IMR-90 (cell line): Measurements from ENCODE around the gene NOS1AP. TPM values are rescaled to one million over a fixed set of nuclear protein-coding genes. Genes with fewer than 3 reads are reported as not detected.
A peak's percentile ranks its signal among the peaks of the same experiment; 100 is the strongest.

Source experiments
- ATAC-seq: fragments of 200-7000 bp; cut with Tn5 transposase; 2 replicates; pipeline ENCODE4 v1.9.1; 2020; ENCODE audit warnings: low read depth, mild to moderate bottlenecking, moderate library complexity
- BruUV-seq: library from RNA; stranded (reverse); fragments of 400-500 nt; replicated peaks from 2 replicates; lab custom pipeline; 2021; lab: Mats Ljungman, UMichigan
- CTCF ChIA-PET: fragments of 300-600 bp; formaldehyde crosslinking; extraction: SDS; loops from one replicate; lab custom pipeline; 2021; ENCODE audit warnings: antibody characterized with exemption; lab: Yijun Ruan, JAX
- POLR2A ChIA-PET: fragments of 300-600 bp; sonication (Branson Sonifier 250); formaldehyde crosslinking; loops from one replicate; lab custom pipeline; 2022; ENCODE audit warnings: antibody characterized with exemption; ENCODE audit not compliant: unreplicated experiment; lab: Charles Lee
- DNase-seq: peaks from one replicate; pipeline ENCODE4 v3.0.0; 2013
- H2AFZ ChIP-seq: replicated peaks from 2 replicates; pipeline ENCODE3; 2013; ENCODE audit warnings: low read length, mild to moderate bottlenecking; ENCODE audit not compliant: poor library complexity
- H2AK5ac ChIP-seq: 2 replicates; pipeline ENCODE4 v1.6.1; 2013; ENCODE audit warnings: low read depth, low read length, inconsistent platforms
- H2AK9ac ChIP-seq: replicated peaks from 2 replicates; pipeline ENCODE3; 2013; ENCODE audit warnings: mild to moderate bottlenecking, low read depth, low read length, moderate library complexity; ENCODE audit not compliant: poor library complexity
- H2BK120ac ChIP-seq: 2 replicates; pipeline ENCODE4 v1.6.1; 2013; ENCODE audit warnings: low read depth, low read length, inconsistent platforms
- H2BK15ac ChIP-seq: 3 replicates; pipeline ENCODE4 v1.6.1; 2013; ENCODE audit warnings: low read depth, low read length, inconsistent platforms
- H2BK20ac ChIP-seq: 2 replicates; pipeline ENCODE4 v1.6.1; 2013; ENCODE audit warnings: low read depth, mild to moderate bottlenecking, inconsistent platforms, low read length, moderate library complexity
- H2BK5ac ChIP-seq: 2 replicates; pipeline ENCODE4 v1.6.1; 2013; ENCODE audit warnings: mild to moderate bottlenecking, low read depth, low read length, inconsistent platforms; ENCODE audit not compliant: poor library complexity, severe bottlenecking
- H3K14ac ChIP-seq: replicated peaks from 2 replicates; pipeline ENCODE4 v1.6.1; 2013; ENCODE audit warnings: low read depth, low read length, inconsistent platforms
- H3K18ac ChIP-seq: 2 replicates; pipeline ENCODE4 v1.6.1; 2013; ENCODE audit warnings: low read depth, low read length, control low read depth
- H3K23ac ChIP-seq: 2 replicates; pipeline ENCODE4 v1.6.1; 2013; ENCODE audit warnings: low read depth, low read length, inconsistent platforms
- H3K27ac ChIP-seq: 2 replicates; pipeline ENCODE4 v1.5.1; 2013; ENCODE audit warnings: mild to moderate bottlenecking, control low read depth, low read length; ENCODE audit not compliant: insufficient read depth
- H3K27me3 ChIP-seq: 2 replicates; pipeline ENCODE4 v1.6.1; 2013; ENCODE audit warnings: low read length; ENCODE audit not compliant: control insufficient read depth, insufficient read depth
- H3K36me3 ChIP-seq: 2 replicates; pipeline ENCODE4 v1.6.1; 2013; ENCODE audit warnings: low read length, mixed read lengths; ENCODE audit not compliant: control insufficient read depth, insufficient read depth
- H3K4ac ChIP-seq: 2 replicates; pipeline ENCODE4 v1.6.1; 2013; ENCODE audit warnings: low read depth, low read length, inconsistent platforms
- H3K4me1 ChIP-seq: 2 replicates; pipeline ENCODE4 v1.6.1; 2013; ENCODE audit warnings: low read length, mixed read lengths; ENCODE audit not compliant: control insufficient read depth, insufficient read depth
- H3K4me2 ChIP-seq: 2 replicates; pipeline ENCODE4 v1.6.1; 2013; ENCODE audit warnings: low read depth, mild to moderate bottlenecking, control low read depth, low read length, moderate library complexity
- H3K4me3 ChIP-seq: 2 replicates; pipeline ENCODE4 v1.5.1; 2013; ENCODE audit warnings: low read depth, mild to moderate bottlenecking, control low read depth, low read length, moderate library complexity; ENCODE audit not compliant: insufficient read depth
- H3K56ac ChIP-seq: 2 replicates; pipeline ENCODE4 v1.6.1; 2013; ENCODE audit warnings: low read length, inconsistent platforms; ENCODE audit not compliant: insufficient read depth; ENCODE audit errors: extremely low read depth
- H3K79me1 ChIP-seq, 2 experiments: 2 replicates each; pipeline ENCODE4 v1.6.1; 2013; ENCODE audit warnings: low read length in 2 of 2, inconsistent platforms in 1 of 2, low read depth in 1 of 2
- H3K9ac ChIP-seq: 2 replicates; pipeline ENCODE4 v1.6.1; 2013; ENCODE audit warnings: low read depth, low read length, control low read depth
- H3K9me1 ChIP-seq: 2 replicates; pipeline ENCODE4 v1.6.1; 2013; ENCODE audit warnings: low read length, inconsistent platforms; ENCODE audit not compliant: insufficient read depth
- H3K9me3 ChIP-seq: 2 replicates; pipeline ENCODE4 v1.6.1; 2013; ENCODE audit warnings: low read length; ENCODE audit not compliant: control insufficient read depth, insufficient read depth
- H4K20me1 ChIP-seq: 2 replicates; pipeline ENCODE4 v1.6.1; 2013; ENCODE audit warnings: low read length, inconsistent platforms; ENCODE audit not compliant: insufficient read depth
- H4K5ac ChIP-seq: 2 replicates; pipeline ENCODE4 v1.6.1; 2013; ENCODE audit warnings: mild to moderate bottlenecking, low read depth, low read length, control low read depth
- H4K8ac ChIP-seq, 2 experiments: 2 replicates each; pipeline ENCODE4 v1.6.1; 2013; ENCODE audit warnings: low read depth in 2 of 2, low read length in 2 of 2, control low read depth in 1 of 2, inconsistent platforms in 1 of 2
- H4K91ac ChIP-seq: 2 replicates; pipeline ENCODE4 v1.6.1; 2013; ENCODE audit warnings: low read depth, low read length, inconsistent platforms; ENCODE audit not compliant: insufficient read depth
- ELK1 ChIP-seq: fragments of 150-350 bp; IDR thresholded peaks from 2 replicates; pipeline ENCODE4 v1.6.1; 2016; ENCODE audit warnings: low read depth, mild to moderate bottlenecking, low read length, moderate library complexity, borderline replicate concordance
- FOS ChIP-seq: fragments of 150-350 bp; IDR thresholded peaks from 2 replicates; pipeline ENCODE4 v1.6.1; 2016; ENCODE audit warnings: low read depth, low read length
- MAFK ChIP-seq: IDR thresholded peaks from 2 replicates; pipeline ENCODE4 v1.6.1; 2012; ENCODE audit warnings: low read depth, low read length, improper control_type of control experiment
- MAZ ChIP-seq: IDR thresholded peaks from 2 replicates; pipeline ENCODE4 v1.6.1; 2012; ENCODE audit warnings: low read depth, mild to moderate bottlenecking, low read length, improper control_type of control experiment, moderate library complexity, borderline replicate concordance
- WGBS, 2 experiments: methylation state at CpG; one replicate each; pipeline versions ENCODE4 v1.1.5 to v1.1.7; 2013; ENCODE audit warnings: missing lambda C conversion rate in 2 of 2; ENCODE audit not compliant: insufficient read length in 1 of 2; ENCODE audit errors: extremely low coverage in 2 of 2; 5-methylcytosine and 5-hydroxymethylcytosine counted together
- dilution Hi-C: fragments of 300-500 bp; cut with HindIII; formaldehyde crosslinking; loops from one replicate; pipeline ENCODE4 v1.14.3; 2018; ENCODE audit warnings: low sequenced_read_pairs; ENCODE audit not compliant: unreplicated experiment
- in situ Hi-C: fragments of 300-500 bp; cut with MboI; formaldehyde crosslinking; loops from 3 replicates; pipeline ENCODE4 v1.14.3; 2019; ENCODE audit warnings: low sequenced_read_pairs, inconsistent platforms, mixed read lengths
- intact Hi-C: fragments of 100-400 bp; cut with micrococcal nuclease; formaldehyde crosslinking; loops from 2 replicates; pipeline ENCODE4 v1.10.0; 2022
- polyA plus RNA-seq, 3 experiments: library from polyadenylated mRNA; depleted of rRNA; stranded (reverse); fragments of >200 nt; gene quantifications; 2 replicates each; pipeline ENCODE4 v1.2.3, GENCODE V29; 2012; ENCODE audit warnings: low replicate concordance in 1 of 3
- total RNA-seq: library from RNA; depleted of rRNA; stranded (reverse); fragments of >200 nt; gene quantifications from 2 replicates; pipeline ENCODE4 v1.2.3, GENCODE V29; 2012

The NOS1AP gene
- total and polyA plus RNA-seq, 2 of the 4 experiments (the other 2 are of a cell fraction), result 0.18 to 0.19 TPM

GRCh38 chr1:162088281-162088969, 18.9 kb downstream of the NOS1AP start:
- Histone ChIP-seq H2AFZ (no peak overlapping the region), H4K91ac (no peak overlapping the region), H3K79me1 (no peaks in the 10 kb centered on the region), H3K4me2 (no peak overlapping the region), H2BK20ac (no peak overlapping the region), H4K8ac (no peak overlapping the region), H3K4me1 (no peaks in the 10 kb centered on the region; the same call in 1 of the 2 replicates), H2BK15ac (no peak overlapping the region), H3K14ac (no peak overlapping the region), H2BK5ac (no peak overlapping the region), H2AK5ac (no peak overlapping the region), H3K4me3 (no peak overlapping the region), H3K9me3 (no peaks in the 10 kb centered on the region), H3K4ac (no peak overlapping the region), H4K20me1 (no peaks in the 10 kb centered on the region), H2BK120ac (no peak overlapping the region), H3K27me3 (peaks cover 7% of the 10 kb centered on the region), H3K9me1 (no peaks in the 10 kb centered on the region), H3K18ac (no peak overlapping the region), H3K23ac (no peak overlapping the region), H3K27ac (no peak overlapping the region), H4K5ac (no peak overlapping the region), H3K36me3 (no peaks in the 10 kb centered on the region), H3K56ac (no peak overlapping the region), H2AK9ac (no peak overlapping the region), H3K9ac (no peak overlapping the region)
- no TSS peak for BruUV-seq
- ChIA-PET CTCF (no interaction called here), POLR2A (no interaction called here)
- in situ Hi-C loops, result no loop called here
- dilution Hi-C loops, result no loop called here
- no CpG with 5 or more reads among the region's 5 CpGs for WGBS, 2 experiments
- no peak for ATAC-seq
- TF ChIP-seq MAZ (no peak), MAFK (no peak), ELK1 (no peak), FOS (no peak)
- intact Hi-C loops, result no loop called here
- DNase-seq, result peak; percentile 8
